Astrocyte (in vitro differentiated cells and primary cell): Measurements from ENCODE around the gene SP7.

Source experiments
- CTCF ChIP-seq: IDR thresholded peaks from 2 replicates; pipeline ENCODE4 v1.5.1; 2011; ENCODE audit warnings: low read depth, mild to moderate bottlenecking, inconsistent platforms, low read length, moderate library complexity; ENCODE audit not compliant: insufficient read depth
- EZH2 ChIP-seq: IDR thresholded peaks from 2 replicates; pipeline ENCODE4 v1.6.1; 2012; ENCODE audit warnings: mild to moderate bottlenecking, low read length, inconsistent platforms; ENCODE audit not compliant: insufficient read depth

DNA sequence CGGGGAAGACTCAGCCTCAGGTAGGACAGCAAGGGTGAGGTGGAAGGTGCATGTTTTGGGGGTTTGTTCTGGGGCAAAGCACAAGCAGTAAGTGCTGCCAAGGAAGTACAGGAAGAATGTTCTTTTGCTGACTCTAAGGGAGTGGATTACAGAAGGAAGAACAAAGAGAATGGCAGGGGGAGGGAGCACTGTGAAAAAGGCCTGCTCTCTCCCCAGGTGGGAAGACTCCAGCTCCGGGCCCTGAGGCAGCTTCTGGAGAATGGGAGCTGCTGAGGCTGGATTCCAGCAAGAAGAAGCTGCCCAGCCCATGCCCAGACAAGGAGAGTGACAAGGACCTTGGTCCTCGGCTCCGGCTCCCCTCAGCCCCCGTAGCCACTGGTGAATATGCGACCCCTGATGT is 47.8 kb downstream of the SP7 start:
- no peak for TF ChIP-seq EZH2
- TF ChIP-seq CTCF = no peak
